22Rv1 (cell line): Measurements from ENCODE around the gene ALKBH6.

Source experiments
- CTCF ChIP-seq: fragments of 450-650 bp; IDR thresholded peaks from 2 replicates; pipeline ENCODE4 v1.5.1; 2017; ENCODE audit warnings: mild to moderate bottlenecking
- ZFX ChIP-seq: fragments of 450-650 bp; IDR thresholded peaks from 2 replicates; pipeline ENCODE4 v1.6.1; 2017; ENCODE audit warnings: antibody characterized with exemption, borderline replicate concordance

GRCh38 chr19:36030264-36031148 lies 16.5 kb upstream of the ALKBH6 start:
- TF ChIP-seq CTCF = no peak
- TF ChIP-seq ZFX = no peak
